CD14-positive monocyte (primary cell): Measurements from ENCODE around the gene AASDHPPT. TPM values are rescaled to one million over a fixed set of nuclear protein-coding genes. Genes with fewer than 3 reads are reported as not detected.

Experiments
- DNase-seq, 3 donors: peaks; one replicate each; pipeline ENCODE4 v3.0.0-alpha.2; 2011 to 2022
- H2AFZ ChIP-seq: 2 replicates; pipeline ENCODE4 v1.6.0; 2012; ENCODE audit warnings: mild to moderate bottlenecking, low read depth, low read length, inconsistent platforms; ENCODE audit not compliant: insufficient read depth, poor library complexity, severe bottlenecking
- H3K27ac ChIP-seq, 2 donors: 1 replicate in 1 of 2; 2 replicates in 1 of 2; pipeline ENCODE4 v1.5.1; 2012 to 2013; ENCODE audit warnings: low read length in 2 of 2, control low read depth in 1 of 2, inconsistent platforms in 1 of 2, low read depth in 1 of 2, mild to moderate bottlenecking in 1 of 2
- H3K27me3 ChIP-seq, 2 donors: one replicate each; pipeline versions ENCODE4 v1.6.0 to v1.6.1; 2011 to 2013; ENCODE audit warnings: low read length in 2 of 2; ENCODE audit not compliant: control insufficient read depth in 2 of 2, insufficient read depth in 2 of 2
- H3K36me3 ChIP-seq, 2 donors: replicated peaks in 1 of 2; 1 replicate in 1 of 2; 2 replicates in 1 of 2; pipeline versions ENCODE4 v1.5.1 to v1.6.1; 2012 to 2013; ENCODE audit warnings: low read length in 2 of 2, control low read depth in 1 of 2, inconsistent platforms in 1 of 2, mild to moderate bottlenecking in 1 of 2; ENCODE audit not compliant: insufficient read depth in 2 of 2, control insufficient read depth in 1 of 2
- H3K4me1 ChIP-seq, 2 donors: 1 replicate in 1 of 2; 2 replicates in 1 of 2; pipeline versions ENCODE4 v1.5.1 to v1.6.1; 2012 to 2013; ENCODE audit warnings: low read length in 2 of 2, control low read depth in 1 of 2, inconsistent platforms in 1 of 2, mild to moderate bottlenecking in 1 of 2, moderate library complexity in 1 of 2; ENCODE audit not compliant: insufficient read depth in 2 of 2, control insufficient read depth in 1 of 2
- H3K4me2 ChIP-seq: replicated peaks from 2 replicates; pipeline ENCODE3; 2012; ENCODE audit warnings: low read length, moderate library complexity, mild to moderate bottlenecking; ENCODE audit not compliant: poor library complexity, severe bottlenecking; ENCODE audit errors: extremely low read depth
- H3K4me3 ChIP-seq, 3 experiments: fragments of 200-600 bp in 1 of 3; sonication (generic) in 1 of 3; replicated peaks in 1 of 3; 1 replicate in 2 of 3; 2 replicates in 1 of 3; pipeline ENCODE4 v1.5.1; 2011 to 2013; ENCODE audit warnings: low read length in 3 of 3, mild to moderate bottlenecking in 3 of 3, control low read depth in 2 of 3, low read depth in 2 of 3, inconsistent platforms in 1 of 3, moderate library complexity in 1 of 3
- H3K79me2 ChIP-seq: 2 replicates; pipeline ENCODE4 v1.6.0; 2012; ENCODE audit warnings: mild to moderate bottlenecking, control low read depth, inconsistent platforms, low read length, moderate library complexity; ENCODE audit not compliant: insufficient read depth
- H3K9ac ChIP-seq: 2 replicates; pipeline ENCODE4 v1.6.0; 2017; ENCODE audit warnings: low read length, mild to moderate bottlenecking; ENCODE audit not compliant: insufficient read depth, poor library complexity, severe bottlenecking
- H3K9me3 ChIP-seq, 2 donors: replicated peaks in 1 of 2; 1 replicate in 1 of 2; 2 replicates in 1 of 2; pipeline versions ENCODE4 v1.5.1 to v1.6.1; 2012 to 2013; ENCODE audit warnings: low read length in 2 of 2, control low read depth in 1 of 2; ENCODE audit not compliant: control insufficient read depth in 1 of 2, insufficient read depth in 1 of 2
- H4K20me1 ChIP-seq: 2 replicates; pipeline ENCODE4 v1.6.0; 2012; ENCODE audit warnings: mild to moderate bottlenecking, low read length, control low read depth, moderate library complexity; ENCODE audit not compliant: insufficient read depth
- H3K27ac Mint-ChIP-seq, 7 donors: one replicate each; pipeline ENCODE4 v1.8.0; 2020; ENCODE audit warnings: mild to moderate bottlenecking in 7 of 7, mixed read lengths in 7 of 7, moderate library complexity in 6 of 7, inconsistent platforms in 2 of 7
- H3K27me3 Mint-ChIP-seq, 3 donors: one replicate each; pipeline ENCODE4 v1.8.0; 2021 to 2022; ENCODE audit warnings: low read depth in 3 of 3, mild to moderate bottlenecking in 3 of 3, mixed read lengths in 3 of 3, moderate library complexity in 3 of 3, inconsistent platforms in 1 of 3
- H3K36me3 Mint-ChIP-seq, 2 donors: one replicate each; pipeline ENCODE4 v1.8.0; 2020; ENCODE audit warnings: mixed read lengths in 2 of 2, inconsistent platforms in 1 of 2, mild to moderate bottlenecking in 1 of 2
- H3K4me1 Mint-ChIP-seq: one replicate; pipeline ENCODE4 v1.8.0; 2020; ENCODE audit warnings: mild to moderate bottlenecking, mixed read lengths
- H3K4me3 Mint-ChIP-seq, 2 donors: one replicate each; pipeline ENCODE4 v1.8.0; 2020; ENCODE audit warnings: mild to moderate bottlenecking in 2 of 2, mixed read lengths in 2 of 2, moderate library complexity in 1 of 2
- H3K9me3 Mint-ChIP-seq, 7 donors: one replicate each; pipeline ENCODE4 v1.8.0; 2020 to 2022; ENCODE audit warnings: mixed read lengths in 7 of 7, mild to moderate bottlenecking in 6 of 7, moderate library complexity in 6 of 7, inconsistent platforms in 2 of 7
- CTCF ChIP-seq: fragments of 200-600 bp; IDR thresholded peaks from one replicate; pipeline ENCODE4 v1.8.0; 2022; ENCODE audit warnings: antibody characterized with exemption, mild to moderate bottlenecking
- WGBS: methylation state at CpG from one replicate; pipeline ENCODE4 v1.1.5; 2013; ENCODE audit warnings: missing lambda C conversion rate; ENCODE audit not compliant: insufficient coverage; 5-methylcytosine and 5-hydroxymethylcytosine counted together
- intact Hi-C, 2 donors: fragments of 100-400 bp; cut with micrococcal nuclease; formaldehyde crosslinking; loops; one replicate each; pipeline versions ENCODE4 v1.15.0 to v1.15.1; 2023
- polyA plus RNA-seq, 3 donors: library from polyadenylated mRNA; depleted of rRNA in 1 of 3; unstranded in 2 of 3; stranded (reverse) in 1 of 3; fragments of 300-500 nt in 2 of 3; fragments of >200 nt in 1 of 3; fragmentation: Illumina TruSeq in 2 of 3; gene quantifications; 1 replicate in 2 of 3; 2 replicates in 1 of 3; pipeline ENCODE4 v1.2.3, GENCODE V29; 2012 to 2021

The AASDHPPT gene
- polyA plus RNA-seq, 3 donors = 7.6 to 47.3 (median 27.3) TPM

- intact Hi-C loops = no loop called here
- TF ChIP-seq CTCF = no peak
- Histone ChIP-seq H3K4me3 (no peak overlapping the region), H3K9ac (no peak overlapping the region), H3K4me1 (no peaks in the 10 kb centered on the region), H3K27ac (no peak overlapping the region), H4K20me1 (no peaks in the 10 kb centered on the region), H3K36me3 (no peaks in the 10 kb centered on the region), H2AFZ (no peak overlapping the region), H3K9me3 (peaks cover 5% of the 10 kb centered on the region in 2 donors), H3K27me3 (no peaks in the 10 kb centered on the region), H3K79me2 (no peaks in the 10 kb centered on the region), H3K4me2 (no peak overlapping the region)
- no CpG with 5 or more reads among the region's 1 CpG for WGBS
- H3K27me3 Mint-ChIP-seq = no peaks in the 10 kb centered on the region
- no peaks in the 10 kb centered on the region for H3K4me1 Mint-ChIP-seq
- DNase-seq = no peak
- H3K9me3 Mint-ChIP-seq = peaks cover 4 to 11% (median 6%) of the 10 kb centered on the region in 7 donors
- H3K27ac Mint-ChIP-seq = no peak overlapping the region
- H3K4me3 Mint-ChIP-seq = no peak overlapping the region
- H3K36me3 Mint-ChIP-seq = no peaks in the 10 kb centered on the region
Observed at GRCh38 chr11:106137758-106138157, 60.3 kb downstream of the AASDHPPT start.

Other genes with a start within 250 kb of the AASDHPPT start
- gene MSANTD4, start 55.4 kb upstream of the AASDHPPT start, polyA plus RNA-seq = 1 to 10 TPM; 1.8 to 2.5 (median 2.1) TPM
- 1 to 10 TPM; 1.5 to 5.9 (median 2.6) TPM for gene KBTBD3, start 315 bp upstream of the AASDHPPT start, polyA plus RNA-seq